Measurements from ENCODE around the gene FOXRED1. TPM values are rescaled to one million over a fixed set of nuclear protein-coding genes. Genes with fewer than 3 reads are reported as not detected.

Gene FOXRED1
- total RNA-seq, 1 donor: 11.6 TPM

DNA sequence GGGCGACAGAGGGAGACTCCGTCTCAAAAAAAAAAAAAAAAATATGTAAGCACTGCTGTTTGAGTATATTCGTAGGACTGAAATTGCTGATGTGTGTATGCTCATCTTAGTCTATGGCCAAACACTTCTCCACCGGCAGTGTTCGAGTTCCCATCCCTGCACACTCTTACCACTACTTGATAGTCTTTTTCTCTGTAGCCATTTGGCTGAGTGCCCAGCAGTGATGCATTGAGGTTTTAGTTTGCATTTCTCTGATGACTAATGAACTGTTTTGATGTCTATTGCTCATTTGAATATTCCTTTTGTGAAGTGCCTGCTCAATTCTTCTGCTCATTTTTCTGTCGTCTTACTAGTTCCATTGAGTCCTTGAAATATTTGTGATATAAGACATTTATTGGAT lies 15.9 kb downstream of the FOXRED1 start:
- H3K27me3 ChIP-seq (ENCODE audit: insufficient read depth, low read length): no peaks in the 10 kb centered on the region
- peaks cover 15% of the 10 kb centered on the region for H3K36me3 ChIP-seq (ENCODE audit: insufficient read depth, low read length)
- H3K4me1 ChIP-seq (ENCODE audit: insufficient read depth, low read length): peaks cover 21% of the 10 kb centered on the region
- no peak overlapping the region for H3K4me3 ChIP-seq (ENCODE audit: insufficient read depth, low read length)
- peak; percentile 96 for DNase-seq (ENCODE audit: insufficient read length, low spot score, missing footprints)
- H3K9me3 ChIP-seq (ENCODE audit: low read depth, low read length): no peaks in the 10 kb centered on the region
- peaks cover 11% of the 10 kb centered on the region for H4K20me1 ChIP-seq (ENCODE audit: insufficient read depth, low read length)
- H3K4me2 ChIP-seq (ENCODE audit: insufficient read depth, low read length): peak overlapping the region; percentile 4
- H3K27ac ChIP-seq (ENCODE audit: low read depth, low read length): no peak overlapping the region
- TF ChIP-seq, protein P1, sequence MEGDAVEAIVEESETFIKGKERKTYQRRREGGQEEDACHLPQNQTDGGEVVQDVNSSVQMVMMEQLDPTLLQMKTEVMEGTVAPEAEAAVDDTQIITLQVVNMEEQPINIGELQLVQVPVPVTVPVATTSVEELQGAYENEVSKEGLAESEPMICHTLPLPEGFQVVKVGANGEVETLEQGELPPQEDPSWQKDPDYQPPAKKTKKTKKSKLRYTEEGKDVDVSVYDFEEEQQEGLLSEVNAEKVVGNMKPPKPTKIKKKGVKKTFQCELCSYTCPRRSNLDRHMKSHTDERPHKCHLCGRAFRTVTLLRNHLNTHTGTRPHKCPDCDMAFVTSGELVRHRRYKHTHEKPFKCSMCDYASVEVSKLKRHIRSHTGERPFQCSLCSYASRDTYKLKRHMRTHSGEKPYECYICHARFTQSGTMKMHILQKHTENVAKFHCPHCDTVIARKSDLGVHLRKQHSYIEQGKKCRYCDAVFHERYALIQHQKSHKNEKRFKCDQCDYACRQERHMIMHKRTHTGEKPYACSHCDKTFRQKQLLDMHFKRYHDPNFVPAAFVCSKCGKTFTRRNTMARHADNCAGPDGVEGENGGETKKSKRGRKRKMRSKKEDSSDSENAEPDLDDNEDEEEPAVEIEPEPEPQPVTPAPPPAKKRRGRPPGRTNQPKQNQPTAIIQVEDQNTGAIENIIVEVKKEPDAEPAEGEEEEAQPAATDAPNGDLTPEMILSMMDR (IDR thresholded peaks at IDR 0.05; ENCODE audit: extremely low read depth, low read depth, low read length): no peak
- no peak overlapping the region for H2AFZ ChIP-seq (ENCODE audit: low read length)
- H3K79me2 ChIP-seq (ENCODE audit: insufficient read depth, low read length): peaks cover 13% of the 10 kb centered on the region

DNA sequence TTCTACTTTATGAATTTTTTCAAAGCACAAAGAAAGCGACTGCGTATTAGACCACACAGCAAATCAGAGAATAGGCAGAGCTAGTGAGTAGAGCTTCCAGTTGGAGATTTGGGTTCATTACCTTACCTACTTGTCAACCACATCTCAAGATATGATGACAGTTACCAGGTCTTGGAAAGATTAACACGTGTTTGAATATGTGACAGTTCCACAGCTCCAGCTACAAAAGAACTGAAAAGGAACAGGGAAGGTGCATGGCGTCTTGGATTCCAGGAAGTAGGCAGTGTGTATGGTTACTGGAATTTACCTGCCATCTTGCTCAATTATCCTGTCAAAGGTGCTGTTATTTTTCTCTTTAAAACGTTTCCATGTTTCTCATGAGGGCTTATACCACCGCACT lies 19.3 kb downstream of the FOXRED1 start:
- Histone ChIP-seq H3K79me2 (ENCODE audit: insufficient read depth, low read length) (peaks cover 13% of the 10 kb centered on the region), H3K4me3 (ENCODE audit: insufficient read depth, low read length) (no peak overlapping the region), H3K4me2 (ENCODE audit: insufficient read depth, low read length) (no peak overlapping the region), H3K9me3 (ENCODE audit: low read depth, low read length) (no peaks in the 10 kb centered on the region), H4K20me1 (ENCODE audit: insufficient read depth, low read length) (peaks cover 11% of the 10 kb centered on the region), H3K27ac (ENCODE audit: low read depth, low read length) (no peak overlapping the region), H3K4me1 (ENCODE audit: insufficient read depth, low read length) (peaks cover 12% of the 10 kb centered on the region), H3K36me3 (ENCODE audit: insufficient read depth, low read length) (peaks cover 44% of the 10 kb centered on the region), H3K27me3 (ENCODE audit: insufficient read depth, low read length) (no peaks in the 10 kb centered on the region), H2AFZ (ENCODE audit: low read length) (no peak overlapping the region)
- DNase-seq (ENCODE audit: insufficient read length, low spot score, missing footprints): no peak
- TF ChIP-seq, protein P1 (IDR thresholded peaks at IDR 0.05; ENCODE audit: extremely low read depth, low read depth, low read length): no peak

DNA sequence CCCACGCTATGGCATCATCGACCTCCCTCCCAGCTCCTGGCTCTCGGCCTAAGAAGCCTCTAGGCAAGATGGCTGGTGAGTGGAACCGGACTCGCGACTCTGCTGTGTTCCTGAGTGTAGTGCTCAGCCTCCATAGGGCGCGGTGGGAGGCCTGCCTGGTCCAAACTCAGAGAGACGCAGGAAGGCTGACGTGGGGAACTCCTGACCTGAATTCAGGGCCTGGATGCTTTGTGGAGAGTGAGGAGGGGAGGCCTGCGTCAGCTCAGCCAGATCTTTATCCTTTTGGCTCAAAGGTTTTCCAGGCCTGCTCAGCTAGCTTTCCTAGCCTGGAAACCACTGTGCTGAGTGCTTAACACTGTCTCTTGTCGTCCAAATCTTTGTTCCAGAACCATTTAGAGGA lies 21.9 kb downstream of the FOXRED1 start:
- Histone ChIP-seq H3K4me3 (ENCODE audit: insufficient read depth, low read length) (no peak overlapping the region), H3K4me2 (ENCODE audit: insufficient read depth, low read length) (no peak overlapping the region), H3K9me3 (ENCODE audit: low read depth, low read length) (no peaks in the 10 kb centered on the region), H4K20me1 (ENCODE audit: insufficient read depth, low read length) (peaks cover 11% of the 10 kb centered on the region), H3K36me3 (ENCODE audit: insufficient read depth, low read length) (peaks cover 58% of the 10 kb centered on the region), H2AFZ (ENCODE audit: low read length) (no peak overlapping the region), H3K27ac (ENCODE audit: low read depth, low read length) (no peak overlapping the region), H3K27me3 (ENCODE audit: insufficient read depth, low read length) (no peaks in the 10 kb centered on the region), H3K4me1 (ENCODE audit: insufficient read depth, low read length) (no peaks in the 10 kb centered on the region), H3K79me2 (ENCODE audit: insufficient read depth, low read length) (peaks cover 9% of the 10 kb centered on the region)
- TF ChIP-seq, protein P1 (IDR thresholded peaks at IDR 0.05; ENCODE audit: extremely low read depth, low read depth, low read length): no peak
- no peak for DNase-seq (ENCODE audit: insufficient read length, low spot score, missing footprints)

DNA sequence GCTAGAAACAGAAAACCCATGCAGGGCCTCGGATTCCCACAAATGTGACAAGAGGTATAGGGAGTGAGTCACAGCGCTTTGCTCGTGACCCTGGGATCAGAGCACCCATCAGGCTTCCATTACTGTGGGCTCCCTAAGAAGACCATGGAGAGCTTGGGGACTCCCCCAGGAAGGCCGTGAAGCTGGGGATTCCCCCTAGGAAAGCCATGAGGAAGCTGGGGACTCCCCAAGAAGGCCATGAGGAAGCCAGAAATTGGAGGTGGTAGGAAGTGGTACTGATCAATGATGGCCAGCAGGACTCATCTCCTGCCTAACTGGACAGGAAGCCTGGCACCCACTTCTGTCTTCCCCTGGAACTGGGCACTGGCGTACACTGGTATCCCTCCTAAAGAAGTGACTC lies 24.8 kb downstream of the FOXRED1 start:
- no peaks in the 10 kb centered on the region for H3K9me3 ChIP-seq (ENCODE audit: low read depth, low read length)
- no peaks in the 10 kb centered on the region for H3K27me3 ChIP-seq (ENCODE audit: insufficient read depth, low read length)
- TF ChIP-seq, protein P1 (IDR thresholded peaks at IDR 0.05; ENCODE audit: extremely low read depth, low read depth, low read length): no peak
- no peaks in the 10 kb centered on the region for H3K79me2 ChIP-seq (ENCODE audit: insufficient read depth, low read length)
- no peaks in the 10 kb centered on the region for H4K20me1 ChIP-seq (ENCODE audit: insufficient read depth, low read length)
- DNase-seq (ENCODE audit: insufficient read length, low spot score, missing footprints): no peak
- no peak overlapping the region for H3K4me2 ChIP-seq (ENCODE audit: insufficient read depth, low read length)
- no peak overlapping the region for H2AFZ ChIP-seq (ENCODE audit: low read length)
- no peak overlapping the region for H3K27ac ChIP-seq (ENCODE audit: low read depth, low read length)
- no peak overlapping the region for H3K4me3 ChIP-seq (ENCODE audit: insufficient read depth, low read length)
- peaks cover 47% of the 10 kb centered on the region for H3K36me3 ChIP-seq (ENCODE audit: insufficient read depth, low read length)
- H3K4me1 ChIP-seq (ENCODE audit: insufficient read depth, low read length): no peaks in the 10 kb centered on the region
